CD4-positive, alpha-beta T cell treated with Interleukin-4 for 1 hour (primary cell): ENCODE measurements around the gene CTDSP2.

Source experiments
- DNase-seq, 2 donors: peaks; one replicate each; pipeline ENCODE4 v3.0.0-alpha.2; 2020 to 2022

Gene CTDSP2

DNA sequence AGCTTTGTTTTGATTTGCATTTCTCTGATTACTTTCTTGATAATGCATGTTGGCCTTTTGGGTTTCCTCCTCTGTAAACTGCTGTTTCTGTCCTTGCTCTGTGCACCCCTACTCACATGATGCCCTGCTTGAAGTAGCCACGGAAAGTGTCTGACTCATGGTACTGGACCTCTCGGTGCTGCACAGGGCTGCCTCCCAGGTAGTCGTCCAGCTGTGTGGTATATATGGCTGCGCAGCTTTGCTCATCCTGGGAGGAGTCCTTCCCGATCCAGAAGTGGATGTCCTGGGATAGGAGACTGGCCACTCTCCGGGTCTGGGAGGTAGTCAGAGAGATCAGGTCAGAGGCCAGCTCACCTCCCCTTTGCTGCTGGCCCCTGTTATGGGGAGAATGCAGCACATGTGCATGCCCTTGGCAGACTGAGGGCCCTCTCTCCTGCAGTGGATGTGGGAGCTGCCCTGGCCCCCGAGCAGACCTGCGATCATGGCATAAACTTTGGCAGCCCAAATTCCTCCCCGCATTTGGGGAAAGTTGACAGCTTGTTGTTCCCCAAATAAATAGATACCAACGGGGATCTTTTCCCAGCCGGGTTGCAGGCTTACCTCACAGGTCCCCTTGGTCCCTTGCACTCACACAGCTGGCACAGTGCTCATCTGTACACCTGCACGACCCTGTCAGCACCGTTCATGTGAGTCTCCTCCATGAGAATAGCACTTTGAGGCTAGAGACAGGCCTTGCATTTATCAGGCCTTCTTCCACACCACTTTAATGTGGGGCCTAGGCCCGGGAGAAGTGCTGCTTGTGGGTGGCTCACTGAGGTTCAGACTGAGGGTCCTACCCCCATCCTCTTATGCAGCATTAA lies 33.2 kb downstream of the CTDSP2 start:
- DNase-seq = no peak

DNA sequence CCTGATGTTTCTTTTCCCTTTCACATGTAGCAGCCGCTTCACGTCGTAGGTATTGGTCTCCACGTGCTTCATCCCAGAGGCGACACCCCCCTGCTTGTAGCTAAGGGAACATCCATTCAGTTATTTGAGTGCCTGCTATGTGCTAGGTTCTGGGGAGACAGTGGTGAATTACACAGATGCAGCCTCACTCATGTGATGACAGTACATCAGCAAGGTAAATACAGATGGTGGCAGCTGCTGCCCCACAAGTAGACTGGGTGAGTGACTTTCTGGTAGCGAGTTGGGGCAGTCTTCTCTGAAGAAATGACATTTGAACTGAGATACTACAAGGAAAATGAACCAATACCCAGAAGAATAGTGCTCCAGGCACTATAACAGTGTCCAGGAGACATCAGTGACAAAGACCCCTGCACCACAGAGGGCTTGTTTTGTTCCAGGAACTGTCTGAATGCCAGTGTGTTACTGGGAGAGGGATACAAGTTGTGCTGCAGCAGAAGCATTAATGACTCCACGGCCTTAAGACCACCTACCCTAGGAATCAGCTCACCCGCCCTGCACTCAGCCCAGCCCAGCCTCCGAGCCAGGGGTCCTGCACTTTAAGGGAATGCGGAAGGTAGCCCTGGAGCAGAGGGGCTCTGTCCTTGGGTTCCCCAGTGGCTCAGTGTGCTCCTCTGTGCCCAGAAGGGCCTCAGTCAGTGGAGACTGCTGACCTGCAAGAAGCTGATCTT lies 35.3 kb downstream of the CTDSP2 start:
- DNase-seq = no peak

DNA sequence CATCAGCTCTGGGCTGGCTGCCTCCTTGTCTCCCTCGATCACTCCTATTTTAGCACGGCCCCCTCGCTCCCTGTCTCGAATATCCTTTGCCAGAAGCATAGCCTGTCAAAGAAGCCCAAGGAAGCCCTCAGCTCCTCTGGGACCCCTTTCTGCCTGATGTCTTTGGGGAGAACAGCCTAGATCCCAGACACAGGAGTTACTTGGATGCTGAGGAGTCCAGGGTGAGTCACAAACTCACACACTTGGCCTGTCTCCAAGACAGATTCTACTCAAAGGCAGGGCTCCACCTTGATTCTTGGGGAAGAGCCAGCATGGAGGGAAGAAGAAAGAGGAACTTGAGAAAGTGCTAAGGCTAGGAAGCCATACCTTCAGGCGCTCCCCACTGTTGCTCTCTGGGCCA lies 36.1 kb downstream of the CTDSP2 start:
- DNase-seq = no peak

DNA sequence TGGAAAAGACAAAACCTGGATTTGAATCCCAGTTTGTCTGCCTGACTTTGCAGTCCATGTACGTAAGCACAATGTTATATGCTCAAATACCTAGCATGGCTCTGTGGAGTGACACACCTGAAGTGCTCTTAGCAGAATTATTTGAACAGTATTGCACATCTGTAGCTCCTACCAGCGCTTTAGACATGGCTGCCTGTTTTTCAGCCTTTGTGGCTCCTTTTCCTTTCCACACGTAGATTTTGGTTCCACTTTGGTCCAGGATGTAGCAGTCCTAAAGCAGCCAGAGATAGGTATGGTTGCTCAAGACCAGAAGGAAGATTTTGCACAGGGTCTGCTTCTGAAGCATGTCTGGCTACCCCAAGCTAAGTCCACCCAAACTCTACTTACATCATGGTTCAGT lies 37.1 kb downstream of the CTDSP2 start:
- no peak for DNase-seq

DNA sequence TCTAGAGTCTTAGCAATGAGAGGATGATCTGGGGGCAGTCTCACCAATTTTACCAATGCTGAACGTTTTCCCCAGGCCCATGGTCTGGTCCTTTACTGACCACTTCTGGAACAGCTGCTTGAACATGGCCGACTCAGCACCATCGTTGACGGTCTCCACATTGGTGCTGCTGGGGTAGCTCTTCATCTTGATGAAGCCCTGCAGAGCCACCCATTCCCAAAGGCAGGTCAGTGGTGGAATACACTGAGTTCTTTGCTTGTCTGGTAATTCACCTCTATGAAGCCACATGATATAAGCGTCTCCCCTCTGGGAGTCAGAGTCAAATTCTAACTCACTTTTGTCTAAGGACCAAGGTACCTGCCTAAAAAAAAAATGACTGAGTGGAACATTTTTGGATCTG lies 38.2 kb downstream of the CTDSP2 start:
- DNase-seq = no peak

DNA sequence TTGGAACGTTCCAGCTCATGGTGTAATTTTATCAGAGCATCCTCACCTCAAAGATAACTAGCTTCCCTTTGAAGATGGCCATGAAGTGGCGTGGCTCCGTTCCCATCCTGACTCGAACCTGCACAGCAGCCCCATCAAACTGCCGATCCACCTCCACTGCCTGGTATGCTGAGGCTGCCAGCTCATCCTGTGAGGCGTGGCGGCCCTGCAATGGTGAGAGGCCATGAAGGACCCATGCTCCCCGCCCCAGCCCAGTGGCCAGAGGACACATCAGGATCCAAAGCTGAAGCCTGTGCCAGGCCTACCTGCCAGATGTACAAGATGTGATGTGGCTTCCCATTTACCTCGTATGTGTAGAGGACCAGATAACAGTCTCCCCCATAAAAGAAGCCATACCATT lies 39.2 kb downstream of the CTDSP2 start:
- no peak for DNase-seq

DNA sequence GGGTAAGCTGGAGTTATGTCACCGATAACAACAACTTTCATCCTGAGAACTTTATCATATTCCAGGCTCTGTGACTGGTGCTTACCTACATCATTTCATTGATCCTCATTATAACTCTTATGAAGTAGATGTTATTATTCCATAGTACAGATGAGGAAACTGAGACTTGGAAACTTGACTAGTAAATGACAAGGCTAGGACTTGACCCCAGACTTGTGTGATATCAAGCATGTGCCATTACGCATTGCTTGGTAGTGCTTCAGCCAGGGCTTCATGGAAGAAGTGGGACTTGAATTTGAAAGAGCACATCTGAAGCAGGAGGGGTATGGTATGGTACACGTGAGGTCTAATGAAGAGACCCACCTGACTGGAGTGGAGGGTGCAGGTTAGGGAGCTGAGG lies 39.9 kb downstream of the CTDSP2 start:
- no peak for DNase-seq

DNA sequence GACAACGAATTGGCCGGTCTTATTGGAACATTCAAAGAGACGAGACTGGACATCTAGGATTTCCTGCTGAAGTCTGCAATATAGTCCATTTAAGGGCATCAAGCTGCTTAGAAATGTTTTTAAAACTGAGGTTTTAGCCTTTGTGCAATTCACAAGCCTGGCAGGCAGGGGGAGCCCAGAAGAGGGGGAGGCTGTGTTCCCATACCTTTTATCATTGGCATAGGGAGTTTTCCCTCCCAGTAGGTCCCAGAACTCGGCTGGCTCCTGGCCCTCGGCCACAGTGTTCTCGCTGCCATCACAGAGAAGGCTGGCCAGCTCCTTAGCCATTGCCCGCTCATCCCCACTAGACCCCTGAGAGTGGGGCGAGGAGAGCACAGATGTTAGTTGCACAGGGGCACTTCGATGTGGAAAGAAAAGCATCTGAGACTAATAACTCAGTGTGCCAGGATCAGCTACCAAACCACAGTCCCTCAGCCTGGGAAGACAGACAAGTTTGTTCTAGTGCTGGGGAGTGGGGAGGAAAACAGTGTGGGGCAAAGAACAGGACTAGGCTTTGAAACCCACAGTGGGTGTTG lies 43.1 kb downstream of the CTDSP2 start:
- peak; percentile 17 to 39 for DNase-seq

DNA sequence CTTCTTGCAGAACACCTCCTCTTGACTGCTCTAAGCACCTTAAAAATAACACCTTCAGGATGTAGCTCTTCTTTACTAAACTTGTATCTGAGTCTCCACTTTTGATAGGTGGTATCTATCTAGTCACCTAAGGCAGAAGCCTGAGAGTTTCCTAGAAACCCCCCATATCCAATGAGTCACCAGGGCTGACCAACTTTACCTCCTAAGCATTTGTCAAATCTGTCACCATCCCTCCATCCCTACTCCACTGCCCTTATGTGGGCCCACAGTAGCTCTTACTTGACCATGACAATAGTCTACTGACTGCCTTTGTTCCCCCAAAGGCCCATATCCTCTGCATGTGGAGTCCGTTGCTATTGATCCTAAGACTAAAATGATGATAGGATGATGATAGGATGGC lies 43.9 kb downstream of the CTDSP2 start:
- DNase-seq = no peak

DNA sequence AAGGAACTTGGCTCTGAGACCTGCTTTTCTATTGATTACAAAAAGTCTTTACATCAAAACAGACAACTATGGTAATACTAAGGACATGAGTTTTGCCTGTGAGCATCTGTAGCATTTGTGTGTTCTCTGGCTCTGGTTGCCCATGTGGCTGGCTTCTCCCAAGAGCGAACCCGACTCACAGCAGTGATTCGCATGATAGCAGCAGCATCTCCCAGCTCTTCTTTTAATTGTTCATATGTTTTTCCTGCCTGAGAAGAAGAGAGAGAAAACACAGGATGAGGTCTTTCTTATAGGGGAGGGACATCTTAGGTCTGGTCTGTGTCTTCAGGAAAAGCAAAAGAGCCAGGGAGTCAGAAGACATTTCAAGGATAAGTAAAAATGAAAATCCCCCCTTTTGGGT lies 45.6 kb downstream of the CTDSP2 start:
- no peak for DNase-seq

DNA sequence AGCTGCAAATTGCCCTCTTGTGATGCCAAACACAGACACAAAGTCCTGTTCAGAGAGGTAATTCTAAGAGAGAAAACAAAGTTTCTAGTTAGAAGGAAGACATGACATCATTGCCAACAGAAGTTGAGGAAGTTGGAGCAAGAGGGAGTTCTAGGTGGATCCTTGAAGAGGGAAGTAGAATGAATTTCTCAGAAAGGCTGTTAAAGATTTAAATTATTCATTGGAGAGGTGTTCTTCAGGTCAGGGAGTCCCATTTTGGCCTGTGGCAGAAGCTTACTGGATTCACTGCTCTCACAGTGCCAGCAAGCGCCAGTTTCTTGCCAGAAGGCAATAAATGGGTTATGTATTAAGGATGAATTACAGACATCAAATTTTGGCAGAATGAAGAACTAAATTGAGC lies 48.6 kb downstream of the CTDSP2 start:
- no peak for DNase-seq

DNA sequence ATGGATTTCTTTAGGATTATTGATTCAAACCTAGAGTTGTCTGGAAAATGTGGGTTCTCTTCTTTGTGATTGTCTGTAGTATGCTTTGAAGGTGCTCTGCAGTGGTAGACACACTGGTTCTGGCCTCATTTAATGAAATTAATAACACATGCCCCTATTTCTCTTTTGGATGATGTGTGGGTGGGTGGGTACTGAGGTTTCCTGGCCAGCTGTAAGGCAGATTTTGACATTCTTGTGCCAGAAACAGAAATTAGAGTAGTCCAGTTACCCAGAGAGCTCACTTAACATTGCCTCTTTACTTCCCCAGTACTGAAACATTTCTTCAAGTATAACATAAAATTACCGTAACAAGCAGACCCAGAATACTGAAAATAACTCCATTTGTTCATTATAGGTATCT lies 49.5 kb downstream of the CTDSP2 start:
- no peak for DNase-seq

DNA sequence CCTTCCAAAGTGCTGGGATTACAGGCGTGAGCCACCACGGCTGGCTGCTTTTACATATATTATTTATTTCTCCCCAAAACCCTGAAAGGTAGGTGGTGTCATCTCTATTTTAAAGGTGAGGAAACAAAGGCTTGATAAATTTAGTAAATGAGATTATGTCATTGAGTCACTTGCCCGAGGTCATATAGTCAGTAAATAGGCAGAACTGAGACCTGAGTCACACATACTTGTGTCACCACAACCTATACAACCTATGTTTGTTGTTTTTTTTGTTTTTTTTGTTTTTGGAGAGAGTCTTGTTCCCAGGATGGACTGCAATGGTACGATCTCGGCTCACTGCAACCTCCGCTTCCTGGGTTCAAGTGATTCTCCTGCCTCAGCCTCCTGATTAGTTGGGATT lies 51.2 kb downstream of the CTDSP2 start:
- DNase-seq = no peak

DNA sequence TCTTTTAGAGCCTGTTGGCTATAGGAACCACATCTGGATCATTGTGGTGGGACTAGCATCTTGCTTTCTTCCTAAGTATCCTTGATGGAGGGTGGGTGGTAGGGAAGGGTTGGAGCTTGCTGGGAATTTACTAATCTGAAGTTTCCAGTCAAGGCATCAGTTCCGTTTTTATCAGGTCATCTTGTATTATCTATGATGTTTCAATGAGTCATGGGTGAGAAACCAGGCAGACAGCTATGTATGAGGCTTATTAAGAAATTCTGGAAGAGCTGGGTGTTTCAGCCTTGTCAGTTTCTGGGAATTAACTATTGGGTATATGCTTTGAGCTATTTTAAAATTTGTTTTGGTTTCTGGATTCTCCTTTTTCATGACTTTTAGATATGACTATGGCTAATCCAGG lies 52.6 kb downstream of the CTDSP2 start:
- no peak for DNase-seq

DNA sequence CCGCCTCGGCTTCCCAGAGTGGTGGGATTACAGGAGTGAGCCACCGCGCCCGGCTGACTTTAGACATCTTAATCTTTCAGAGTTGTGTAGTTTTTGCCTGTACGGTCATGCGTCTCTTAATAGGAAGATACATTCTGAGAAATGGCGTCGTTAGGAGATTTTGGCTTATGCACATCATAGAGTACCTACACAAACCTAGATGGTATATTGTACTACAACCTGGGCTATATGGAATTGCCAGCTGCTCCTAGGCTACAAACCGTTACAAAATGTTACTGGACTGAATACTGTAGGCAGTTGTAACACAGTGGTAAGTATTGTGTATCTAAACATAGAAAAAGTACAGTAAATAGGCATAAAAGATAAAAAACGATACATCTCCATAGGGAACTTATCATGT lies 62.7 kb downstream of the CTDSP2 start:
- no peak for DNase-seq

DNA sequence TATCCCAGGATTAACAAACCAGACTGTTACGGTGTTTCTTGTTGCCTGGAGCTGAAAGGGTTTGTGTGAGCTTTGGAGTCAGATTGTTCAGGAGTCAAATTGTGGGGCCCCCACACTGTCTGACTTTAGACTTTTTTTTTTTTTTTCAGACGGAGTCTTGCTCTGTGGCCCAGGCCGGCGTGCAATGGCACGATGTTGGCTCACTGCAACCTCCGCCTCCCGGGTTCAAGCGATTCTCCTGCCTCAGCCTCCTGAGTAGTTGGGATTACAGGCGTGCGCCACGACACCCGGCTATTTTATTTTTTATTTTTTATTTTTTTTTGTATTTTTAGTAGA lies 63.1 kb downstream of the CTDSP2 start:
- no peak for DNase-seq

DNA sequence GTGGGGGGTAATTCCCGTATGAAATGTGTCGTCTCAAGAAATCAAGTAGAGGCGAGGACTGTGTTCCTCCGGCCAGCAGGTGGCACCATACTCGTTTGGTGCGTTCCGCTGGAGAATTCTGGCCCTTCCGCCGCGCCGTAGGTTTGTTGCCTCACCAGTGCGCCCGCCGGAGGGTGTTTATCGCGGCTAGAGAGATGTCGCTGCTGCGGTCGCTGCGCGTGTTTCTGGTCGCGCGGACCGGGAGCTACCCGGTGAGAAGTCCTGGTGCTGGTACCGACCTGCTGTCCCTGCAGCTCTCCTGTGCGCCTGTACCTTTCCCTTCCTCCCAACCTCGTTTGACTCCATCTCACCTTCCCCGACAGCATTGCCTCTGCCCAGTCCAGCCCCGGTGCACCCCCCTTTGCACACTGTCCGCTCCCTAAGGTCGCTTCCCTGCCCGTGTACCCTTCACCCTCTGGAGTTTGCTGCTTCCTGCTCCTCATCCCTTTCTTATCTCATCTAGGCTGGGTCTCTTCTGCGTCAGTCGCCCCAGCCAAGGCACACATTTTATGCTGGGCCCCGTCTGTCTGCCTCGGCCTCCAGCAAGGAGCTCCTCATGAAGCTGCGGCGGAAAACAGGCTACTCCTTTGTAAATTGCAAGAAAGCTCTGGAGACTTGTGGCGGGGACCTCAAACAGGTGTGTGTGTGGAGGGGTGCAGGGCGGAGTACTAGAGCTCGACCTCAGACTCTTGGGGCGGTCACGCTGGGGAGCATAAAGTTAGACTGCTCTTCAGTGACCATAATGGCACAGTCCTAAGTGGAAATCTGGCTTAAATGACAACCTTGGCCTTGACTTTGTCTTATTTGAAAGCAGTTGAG lies 63.7 kb downstream of the CTDSP2 start, which contains the start of gene TSFM:
Gene TSFM (plus strand): TSS at position 180 of the 858 bp plus-strand sequence. CDS start 15 bp downstream, at position 195.
- DNase-seq = peak; percentile 94 to 97

DNA sequence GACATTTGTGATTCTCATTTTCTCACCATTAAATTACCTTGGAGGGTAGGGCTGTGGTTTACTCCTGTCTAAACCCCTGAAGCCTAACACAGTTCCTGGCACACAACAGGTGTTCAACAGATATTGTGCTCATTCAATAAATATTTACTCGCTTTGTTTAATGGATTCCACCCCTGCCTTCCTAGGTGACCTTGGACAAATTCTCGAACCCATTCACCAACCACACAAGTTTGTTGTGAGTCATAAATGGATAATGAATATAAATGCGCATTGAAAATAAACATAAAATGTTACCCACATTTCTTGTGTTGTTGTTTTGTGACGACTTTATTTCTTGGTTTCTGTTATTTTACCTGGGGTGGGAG lies 64.3 kb downstream of the CTDSP2 start:
- no peak for DNase-seq

DNA sequence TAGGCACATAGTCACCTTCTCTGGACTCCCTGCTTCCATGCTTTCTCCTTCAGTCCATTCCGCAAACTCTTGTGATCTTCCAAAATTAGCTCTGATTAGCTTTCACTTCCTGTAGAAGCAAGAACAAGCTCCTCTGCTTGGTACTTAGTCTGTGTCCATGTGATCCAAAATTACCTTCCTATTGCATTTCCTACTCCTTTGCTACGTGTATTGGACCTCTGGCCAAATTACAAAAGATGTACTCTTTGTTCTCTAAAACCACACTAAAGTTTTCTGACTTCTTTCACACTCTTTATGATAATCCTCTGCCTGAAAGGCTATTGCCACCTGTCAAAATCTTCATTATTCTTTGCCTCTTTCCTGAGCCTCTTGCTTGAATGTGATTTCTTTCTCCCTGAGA lies 64.7 kb downstream of the CTDSP2 start:
- no peak for DNase-seq

DNA sequence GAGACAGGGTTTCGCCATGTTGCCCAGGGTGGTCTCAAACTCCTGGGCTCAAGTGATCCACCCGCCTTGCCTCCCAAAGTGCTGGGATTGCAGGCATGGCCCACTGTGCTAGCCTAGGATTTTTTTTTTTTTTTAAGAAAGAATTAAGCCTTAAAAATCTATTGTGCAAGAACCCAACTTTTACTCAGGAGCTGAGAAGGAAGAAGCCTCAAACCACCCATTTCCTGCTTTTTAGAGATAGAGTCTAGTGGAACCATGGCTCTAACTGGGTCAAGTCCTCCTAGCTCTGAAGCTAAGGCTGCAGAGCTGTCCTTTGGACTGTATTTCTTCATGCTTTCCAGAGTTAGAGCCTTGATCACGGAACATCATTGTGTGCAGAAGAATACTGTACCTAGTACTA lies 65.3 kb downstream of the CTDSP2 start:
- peak in 1 of 2 donors; percentile 34 for DNase-seq

DNA sequence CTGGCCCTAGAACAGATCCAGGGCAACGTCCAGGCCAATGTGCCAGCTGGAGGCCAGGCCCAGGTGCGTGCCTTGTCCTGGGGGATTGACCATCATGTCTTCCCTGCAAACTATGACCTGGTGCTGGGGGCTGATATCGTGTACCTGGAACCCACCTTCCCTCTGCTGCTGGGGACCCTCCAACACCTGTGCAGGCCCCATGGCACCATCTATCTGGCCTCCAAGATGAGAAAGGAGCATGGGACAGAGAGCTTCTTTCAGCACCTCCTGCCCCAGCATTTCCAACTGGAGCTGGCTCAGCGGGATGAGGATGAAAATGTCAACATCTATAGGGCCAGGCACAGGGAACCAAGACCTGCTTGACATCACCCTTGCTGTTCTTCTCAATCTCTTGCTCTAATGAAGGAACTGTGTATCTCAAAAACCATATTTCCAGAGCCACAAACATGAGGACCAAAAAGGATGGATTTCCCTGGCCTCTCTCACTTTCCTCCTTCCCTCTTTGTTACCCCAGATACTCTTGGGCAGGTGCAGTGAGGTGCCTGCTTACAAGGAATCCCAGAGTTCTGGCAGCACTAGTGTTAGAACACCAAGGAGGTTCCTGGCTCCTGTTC lies 66.1 kb downstream of the CTDSP2 start:
- no peak for DNase-seq

DNA sequence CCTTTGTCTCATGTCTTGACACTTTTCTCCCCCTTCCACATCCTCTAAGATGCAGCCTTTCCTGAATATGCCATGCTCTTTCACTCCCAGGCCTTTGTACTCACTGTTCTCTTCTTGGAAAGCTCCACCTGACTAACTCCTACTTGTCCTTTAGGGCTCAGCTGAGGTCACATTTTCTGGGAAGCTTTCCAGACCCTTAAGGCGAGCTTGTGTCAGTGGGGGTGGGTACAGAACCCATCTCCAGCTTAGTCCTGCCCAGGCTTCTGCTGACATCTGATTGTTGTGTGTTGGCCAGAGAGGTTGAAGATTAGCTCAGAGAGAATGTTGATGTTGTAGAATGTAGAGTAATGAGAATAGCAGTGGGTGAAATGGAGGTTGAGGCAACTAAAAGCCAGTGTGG lies 66.8 kb downstream of the CTDSP2 start:
- no peak for DNase-seq

DNA sequence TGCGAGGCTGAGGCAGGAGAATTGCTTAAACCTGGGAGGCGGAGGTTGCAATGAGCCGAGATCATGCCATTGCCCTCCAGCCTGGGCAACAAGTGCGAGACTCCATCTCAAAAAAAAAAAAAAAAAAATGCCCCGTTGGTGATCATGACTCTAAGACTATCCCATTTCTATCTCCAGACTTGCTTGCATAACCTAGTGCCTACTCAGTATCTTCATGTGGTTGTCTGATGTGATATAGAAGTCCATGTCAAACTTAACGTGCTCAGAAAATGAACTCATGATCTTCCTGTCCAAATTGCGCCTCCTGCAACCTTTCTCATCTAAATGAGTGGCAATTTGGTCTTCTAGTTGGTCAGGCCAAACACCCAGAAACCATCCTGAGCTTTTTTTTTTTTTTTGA lies 68.6 kb downstream of the CTDSP2 start:
- DNase-seq = no peak
